Stimulated activated CD8-positive, alpha-beta memory T cell treated with anti-CD3 and anti-CD28 coated beads, Interleukin-4, amount 100 ng/mL, for 24 hours (primary cell): ENCODE results near the gene NUP133.
A peak's percentile ranks its signal among the peaks of the same experiment; 100 is the strongest.
"Not testable (repeated sequence)": the region's sequence is repeated elsewhere in the genome, so short reads cannot be mapped to it uniquely, and the experiment has no call there.

ENCODE experiments used
- DNase-seq: peaks from one replicate; pipeline ENCODE4 v3.0.0-alpha.2; 2020; ENCODE audit warnings: low read depth

NUP133 gene

GRCh38 chr1:229507951-229508822 is at the start of gene NUP133:
Gene NUP133, minus strand, starts transcription at chr1:229508341. Its CDS starts 92 bp downstream, at chr1:229508249.
- peak; percentile 99 for DNase-seq

- DNase-seq, result no peak
Observed at GRCh38 chr1:229557200-229557850, 49.2 kb upstream of the NUP133 start.

DNA sequence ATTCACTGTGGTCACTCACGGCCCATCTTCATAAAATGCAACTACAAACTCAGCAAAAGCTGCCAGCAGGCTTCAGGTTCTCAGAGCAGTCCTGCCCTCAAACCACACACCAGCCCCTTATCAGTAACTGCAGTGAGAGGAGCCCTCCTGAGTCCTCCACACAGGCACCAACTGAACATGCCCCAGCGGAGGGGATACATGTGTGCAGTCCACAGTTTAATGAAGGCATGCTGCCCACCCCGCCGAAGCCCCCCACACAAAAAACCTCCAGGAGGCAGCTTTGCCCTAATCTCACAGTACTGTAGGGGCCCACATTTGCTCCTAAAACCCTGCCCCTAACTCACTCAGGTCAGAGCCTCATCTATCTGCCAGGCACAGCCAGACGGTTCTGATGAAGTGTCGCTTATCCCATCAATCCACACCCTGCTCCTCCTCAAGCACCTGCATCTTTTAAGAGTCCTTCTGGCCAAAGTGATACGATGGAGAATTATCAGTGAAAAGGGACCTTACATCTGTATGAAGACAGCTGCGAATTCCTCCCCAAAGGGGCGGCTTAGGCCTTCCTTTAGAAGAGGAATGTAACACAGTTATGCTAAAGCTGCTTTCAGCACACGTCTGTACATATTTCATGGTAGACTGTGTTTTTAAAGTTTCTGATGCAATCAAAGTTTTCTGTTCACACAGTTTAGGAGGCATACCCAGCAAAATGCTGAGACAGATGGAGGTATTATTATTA is 46.9 kb upstream of the NUP133 start:
- no peak for DNase-seq

DNA sequence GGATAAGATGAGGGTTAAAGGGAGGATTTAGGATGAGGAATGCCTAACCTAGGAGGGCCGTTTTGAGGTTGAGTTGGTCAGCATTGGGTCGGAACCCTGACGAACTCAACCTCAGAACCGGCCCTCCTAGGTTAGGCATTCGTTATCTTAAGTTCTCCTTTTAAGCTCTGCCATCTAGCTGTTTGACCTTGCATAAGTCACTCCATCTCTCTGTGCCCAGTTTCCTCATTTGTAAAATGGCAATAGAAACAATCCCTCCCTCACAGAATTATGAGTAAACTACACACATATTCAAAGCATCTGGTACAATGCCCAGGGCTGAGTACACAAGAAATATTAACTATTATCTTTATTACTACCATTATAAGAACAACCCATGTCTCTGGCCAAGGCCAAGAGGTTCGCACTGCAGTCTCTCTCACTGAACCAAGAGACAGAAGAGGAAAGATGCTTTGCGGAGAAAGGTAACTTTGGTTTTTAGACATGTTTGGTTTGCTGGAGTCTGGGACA is 45.5 kb upstream of the NUP133 start:
- no peak for DNase-seq

DNA sequence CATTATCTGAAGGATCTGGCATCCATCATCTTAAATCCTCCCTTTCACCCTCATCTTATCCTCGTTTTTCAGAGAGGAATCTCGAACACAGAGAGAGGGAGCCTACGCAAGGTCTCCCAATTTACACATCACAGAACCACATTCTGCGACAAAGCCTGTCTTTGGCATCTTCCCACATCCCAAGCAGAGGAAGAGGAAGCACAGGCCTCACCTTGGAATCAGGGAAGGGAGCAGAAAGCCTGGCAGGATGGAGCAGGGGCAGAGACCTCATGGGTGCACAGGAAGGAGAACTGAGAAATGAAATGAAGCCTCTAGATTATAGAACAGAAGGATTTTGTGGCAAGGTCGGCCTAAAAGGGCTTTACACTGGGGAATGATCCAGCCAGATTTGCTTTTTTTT is 44.6 kb upstream of the NUP133 start:
- no peak for DNase-seq

DNA sequence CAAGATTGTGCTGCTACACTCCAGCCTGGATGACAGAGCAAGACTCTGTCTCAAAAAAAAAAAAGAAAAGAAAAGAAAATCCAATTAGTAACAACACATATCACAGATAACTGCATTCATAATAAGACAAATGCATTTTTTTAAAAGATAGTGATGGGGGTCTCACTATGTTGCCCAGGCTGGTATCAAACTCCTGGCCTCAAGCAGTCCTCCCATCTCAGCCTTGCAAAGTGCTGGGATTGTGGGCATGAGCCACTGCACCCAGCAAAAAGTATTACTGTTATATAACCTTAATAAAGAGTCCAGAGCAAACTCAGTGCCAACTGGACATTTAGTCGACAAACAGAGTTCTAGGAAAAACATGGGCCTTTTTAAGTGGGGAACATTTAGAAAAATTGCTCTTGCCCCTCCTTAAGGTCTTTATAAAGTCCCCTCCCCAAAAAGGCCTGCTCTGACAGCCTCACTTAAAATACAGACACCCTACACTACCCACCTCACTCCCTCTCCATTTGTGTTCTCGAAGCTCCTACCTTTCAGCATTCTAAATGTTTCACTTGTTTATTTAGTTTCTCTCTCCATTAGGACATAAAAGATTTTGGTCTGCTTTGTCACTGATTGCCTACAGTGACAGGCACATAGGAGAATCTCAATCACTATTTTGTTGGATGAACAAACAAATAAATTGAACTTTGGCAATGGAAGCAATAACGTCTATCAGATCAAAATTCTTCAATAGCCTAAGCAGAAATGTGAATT is 42.8 kb upstream of the NUP133 start:
- DNase-seq, result no peak

DNA sequence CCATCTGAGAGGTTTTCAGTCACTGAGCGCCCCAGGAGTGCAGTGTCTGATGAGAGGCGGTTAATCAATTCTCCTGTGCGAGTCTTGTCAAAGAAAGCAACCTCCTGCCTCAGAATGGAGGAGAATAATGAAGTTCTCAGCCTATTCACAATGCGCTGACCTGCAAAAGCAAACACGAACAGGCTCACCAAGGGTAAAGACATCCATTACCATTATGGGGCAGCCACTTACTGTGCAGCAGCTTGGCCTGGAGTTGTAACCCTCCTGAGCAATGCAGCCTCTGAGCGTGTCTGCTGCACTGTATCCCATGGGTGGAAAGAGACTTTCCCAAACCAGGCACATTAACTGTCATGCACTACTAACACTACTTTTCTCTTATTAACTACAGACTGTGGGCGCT is 39.4 kb upstream of the NUP133 start:
- DNase-seq, result no peak

- DNase-seq, result no peak
Observed at GRCh38 chr1:229544587-229544986, 36.4 kb upstream of the NUP133 start.

GRCh38 chr1:229539863-229540506 is 31.8 kb upstream of the NUP133 start:
- DNase-seq, result no peak

DNA sequence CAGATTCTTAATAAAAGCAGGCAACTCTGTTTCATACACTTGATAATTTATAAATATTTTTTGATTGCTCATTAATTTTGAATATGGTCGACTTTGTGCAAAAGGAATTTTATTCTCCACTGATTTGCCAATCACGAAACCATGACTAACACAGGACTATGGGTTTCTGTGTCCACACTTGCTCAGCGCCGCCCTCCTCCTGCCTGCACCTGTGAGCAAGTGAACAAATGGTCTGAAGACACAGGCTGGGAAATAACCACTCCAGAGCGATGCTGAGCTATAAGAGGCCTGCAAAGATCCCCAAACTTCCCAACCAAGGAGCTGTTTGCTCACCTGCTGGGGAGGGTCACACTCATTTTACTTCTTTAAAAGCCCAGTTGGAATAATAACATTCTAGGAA is 30.8 kb upstream of the NUP133 start:
- no peak for DNase-seq

- DNase-seq, result no peak
Observed at GRCh38 chr1:229537894-229538293, 29.8 kb upstream of the NUP133 start.

- no peak for DNase-seq
Observed at GRCh38 chr1:229536982-229537381, 28.8 kb upstream of the NUP133 start.

- no peak for DNase-seq
Observed at GRCh38 chr1:229535230-229535629, 27.1 kb upstream of the NUP133 start.

- DNase-seq, result no peak
Observed at GRCh38 chr1:229531326-229531725, 23.2 kb upstream of the NUP133 start.

DNA sequence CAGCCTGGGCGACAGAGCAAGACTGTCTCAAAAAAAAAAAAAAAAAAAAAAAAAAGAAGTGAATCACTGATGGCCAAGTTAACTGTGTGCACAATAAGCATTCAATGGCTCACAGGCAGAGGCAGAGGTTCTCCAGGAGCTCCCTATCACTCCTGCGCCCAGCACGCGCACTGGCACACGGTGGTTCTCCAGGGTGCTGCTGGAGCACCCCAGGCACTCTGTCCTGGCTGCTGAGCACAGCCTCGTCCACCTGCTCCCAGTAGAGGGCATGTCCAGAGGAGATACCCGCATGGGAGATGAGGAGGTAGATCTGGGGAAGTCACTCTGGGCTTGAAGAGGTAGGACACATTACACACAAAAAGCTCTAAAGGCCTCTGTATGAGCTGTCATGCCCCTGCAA is 21.5 kb upstream of the NUP133 start:
- no peak for DNase-seq

- DNase-seq, result no peak
Observed at GRCh38 chr1:229526695-229527094, 18.6 kb upstream of the NUP133 start.

DNA sequence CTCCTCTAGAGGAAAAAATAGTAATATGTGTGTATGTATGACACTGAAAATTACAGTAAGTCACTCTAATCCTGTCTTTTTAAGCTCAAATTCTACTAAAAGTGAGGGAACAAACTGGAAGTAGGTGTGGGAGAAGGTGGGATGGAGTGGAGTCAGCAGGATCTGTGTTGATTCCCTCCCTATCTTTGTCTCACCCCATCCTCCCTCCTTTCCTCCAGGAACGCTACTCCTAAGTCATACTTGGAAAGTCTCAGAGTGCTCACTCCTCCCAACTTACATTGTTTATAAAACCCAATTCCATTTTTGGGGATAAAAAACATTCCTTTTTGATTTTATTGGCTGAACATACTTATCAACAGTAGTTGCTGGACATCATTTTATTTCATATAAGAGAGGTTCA is 14.9 kb upstream of the NUP133 start:
- no peak for DNase-seq

DNA sequence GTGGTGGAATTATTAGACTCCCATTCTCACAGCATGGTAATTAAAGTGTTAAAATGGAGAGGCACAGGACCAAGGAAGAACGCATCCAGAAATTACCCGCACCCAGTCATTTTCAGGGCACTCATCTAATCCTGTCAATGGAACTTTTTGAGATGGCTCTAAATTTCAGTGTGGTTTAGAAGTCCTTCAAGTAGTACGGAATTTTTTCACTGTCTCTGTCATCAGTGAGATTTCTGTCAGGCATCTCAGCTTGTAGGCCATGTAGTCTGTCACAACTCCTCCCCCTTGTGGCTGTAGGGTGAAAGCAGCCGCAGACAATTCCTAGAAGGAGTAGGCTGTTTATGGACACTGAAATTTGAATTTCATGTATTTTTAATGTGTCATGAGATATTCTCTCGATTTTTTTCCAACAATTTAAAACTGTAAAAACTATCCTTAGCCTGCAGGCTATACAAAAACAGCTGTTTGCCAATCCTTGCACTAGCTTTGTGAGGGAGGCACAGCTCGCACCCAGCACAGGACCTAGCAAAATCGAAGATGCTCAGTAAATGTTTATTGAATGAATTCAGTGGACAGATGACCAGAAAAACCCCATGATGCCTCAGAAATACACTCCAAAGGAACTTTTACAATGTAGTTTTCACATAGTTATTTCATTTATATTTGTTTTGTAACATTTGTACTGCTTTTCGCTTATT is 6.6 kb upstream of the NUP133 start:
- DNase-seq, result peak; percentile 26

DNA sequence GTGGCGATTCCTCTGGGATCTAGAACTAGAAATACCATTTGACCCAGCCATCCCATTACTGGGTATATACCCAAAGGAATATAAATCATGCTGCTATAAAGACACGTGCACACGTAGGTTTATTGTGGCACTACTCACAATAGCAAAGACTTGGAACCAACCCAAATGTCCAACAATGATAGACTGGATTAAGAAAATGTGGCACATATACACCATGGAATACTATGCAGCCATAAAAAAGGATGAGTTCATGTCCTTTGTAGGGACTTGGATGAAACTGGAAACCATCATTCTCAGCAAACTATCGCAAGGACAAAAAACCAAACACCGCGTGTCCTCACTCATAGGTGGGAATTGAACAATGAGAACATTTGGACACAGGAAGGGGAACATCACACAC is 3.5 kb upstream of the NUP133 start:
- not testable (repeated sequence) for DNase-seq

DNA sequence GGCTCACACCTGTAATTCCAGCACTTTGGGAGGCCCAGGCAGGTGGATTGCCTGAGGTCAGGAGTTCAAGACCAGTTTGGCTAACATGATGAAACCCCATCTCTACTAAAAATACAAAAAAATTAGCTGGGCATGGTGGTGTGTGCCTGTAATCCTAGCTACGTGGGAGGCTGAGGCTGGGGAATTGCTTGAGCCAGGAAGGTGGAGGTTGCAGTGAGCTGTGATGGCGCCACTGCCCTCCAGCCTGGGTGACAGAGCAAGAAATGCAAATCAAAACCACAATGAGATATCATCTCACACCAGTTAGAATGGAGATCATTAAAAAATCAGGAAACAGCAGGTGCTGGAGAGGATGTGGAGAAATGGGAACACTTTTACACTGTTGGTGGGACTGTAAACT is 3.1 kb upstream of the NUP133 start:
- DNase-seq, result not testable (repeated sequence)

DNA sequence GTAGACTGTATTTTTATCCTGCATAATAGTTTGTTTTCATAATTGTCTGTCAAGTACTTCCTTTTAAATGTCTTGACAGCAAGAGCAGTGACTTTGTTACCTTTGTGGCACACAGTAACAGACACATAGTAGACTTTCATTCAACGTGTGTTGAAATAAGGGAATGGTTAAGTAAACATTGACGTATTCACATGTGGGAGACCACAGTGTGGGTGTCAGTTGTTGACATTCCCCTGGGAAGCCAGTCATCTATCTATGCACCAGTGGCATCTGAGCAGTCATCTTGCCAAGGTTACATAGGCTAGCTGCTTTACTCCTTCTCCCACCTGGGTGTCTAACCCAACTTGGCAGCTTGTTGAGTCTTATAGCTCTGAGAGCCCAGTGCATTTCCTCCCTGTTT is 1.4 kb upstream of the NUP133 start:
- DNase-seq, result no peak
